Panc1 (cell line): ENCODE measurements around the gene MINAR2. TPM values are rescaled to one million over a fixed set of nuclear protein-coding genes. Genes with fewer than 3 reads are reported as not detected.

Source experiments
- ATAC-seq: fragments of 200-7000 bp; cut with Tn5 transposase; 2 replicates; pipeline ENCODE4 v1.9.1; 2020; ENCODE audit warnings: mild to moderate bottlenecking, moderate library complexity
- BruUV-seq: library from RNA; stranded (reverse); fragments of 400-500 nt; replicated peaks from 2 replicates; lab custom pipeline; 2021; lab: Mats Ljungman, UMichigan
- CTCF ChIA-PET: fragments of 300-600 bp; sonication (Branson Sonifier 250); formaldehyde crosslinking; loops from one replicate; lab custom pipeline; 2022; ENCODE audit warnings: antibody characterized with exemption; lab: Charles Lee
- POLR2A ChIA-PET: fragments of 300-600 bp; sonication (Branson Sonifier 250); formaldehyde crosslinking; loops from one replicate; lab custom pipeline; 2022; ENCODE audit warnings: antibody characterized with exemption; lab: Charles Lee
- DNase-seq: peaks from one replicate; pipeline ENCODE4 v3.0.0-alpha.2; 2010; ENCODE audit warnings: low read depth, low spot score
- H3K27ac ChIP-seq: 2 replicates; pipeline ENCODE4 v1.5.1; 2011; ENCODE audit warnings: mild to moderate bottlenecking, low read length, inconsistent platforms
- H3K27me3 ChIP-seq: fragments of 200-500 bp; sonication (Bioruptor generic); 2 replicates; pipeline ENCODE4 v1.6.0; 2014; ENCODE audit warnings: low read length, inconsistent platforms; ENCODE audit not compliant: control insufficient read depth, insufficient read depth
- H3K36me3 ChIP-seq: fragments of 200-500 bp; sonication (Bioruptor generic); 2 replicates; pipeline ENCODE4 v1.5.1; 2014; ENCODE audit warnings: inconsistent platforms, mild to moderate bottlenecking, low read length, moderate library complexity; ENCODE audit not compliant: control insufficient read depth, insufficient read depth
- H3K4me1 ChIP-seq: 2 replicates; pipeline ENCODE4 v1.5.1; 2011; ENCODE audit warnings: inconsistent platforms, mild to moderate bottlenecking, low read length, moderate library complexity; ENCODE audit not compliant: control insufficient read depth, insufficient read depth
- H3K4me3 ChIP-seq, 2 experiments: 2 replicates each; pipeline ENCODE4 v1.5.1; 2011 to 2012; ENCODE audit warnings: low read depth in 2 of 2, low read length in 2 of 2, mild to moderate bottlenecking in 2 of 2, inconsistent platforms in 1 of 2, moderate library complexity in 1 of 2
- H3K9me3 ChIP-seq: fragments of 200-500 bp; sonication (Bioruptor generic); 2 replicates; pipeline ENCODE4 v1.5.1; 2014; ENCODE audit warnings: low read depth, mild to moderate bottlenecking, inconsistent platforms, low read length, moderate library complexity; ENCODE audit not compliant: control insufficient read depth, insufficient read depth
- CTCF ChIP-seq: fragments of 450-650 bp; IDR thresholded peaks from 2 replicates; pipeline ENCODE4 v1.5.1; 2017; ENCODE audit warnings: mild to moderate bottlenecking
- POLR2AphosphoS5 ChIP-seq: IDR thresholded peaks from 2 replicates; pipeline ENCODE4 v1.6.1; 2012; ENCODE audit warnings: mild to moderate bottlenecking, low read depth, low read length, moderate library complexity
- REST ChIP-seq, 2 experiments: IDR thresholded peaks; 2 replicates each; pipeline ENCODE4 v1.6.1; 2011 to 2012; ENCODE audit warnings: low read depth in 2 of 2, control low read depth in 1 of 2, low read length in 1 of 2, mild to moderate bottlenecking in 1 of 2, moderate library complexity in 1 of 2; ENCODE audit not compliant: insufficient read depth in 1 of 2
- SIN3A ChIP-seq: IDR thresholded peaks from 2 replicates; pipeline ENCODE4 v1.6.1; 2012; ENCODE audit warnings: low read depth, mild to moderate bottlenecking, low read length, moderate library complexity, borderline replicate concordance; ENCODE audit not compliant: insufficient read depth
- TCF7L2 ChIP-seq: IDR thresholded peaks from 2 replicates; pipeline ENCODE4 v1.6.1; 2011; ENCODE audit warnings: mild to moderate bottlenecking, low read depth, low read length, inconsistent platforms
- in situ Hi-C: cut with HindIII; loops from 2 replicates; pipeline ENCODE4 v1.10.0; 2016; ENCODE audit warnings: low sequenced_read_pairs, low pct_unique_long_range_greater_than_20kb
- intact Hi-C: fragments of 100-400 bp; cut with micrococcal nuclease; formaldehyde crosslinking; loops from one replicate; pipeline ENCODE4 v1.10.0; 2022; ENCODE audit not compliant: unreplicated experiment
- total RNA-seq: library from RNA; stranded (reverse); gene quantifications from one replicate; pipeline ENCODE4 v1.2.1, GENCODE V29; 2021; ENCODE audit not compliant: unreplicated experiment

The MINAR2 gene
- total RNA-seq, 1 experiment from 2014 or later: not detected

- CTCF ChIA-PET: no interaction called here
- no TSS peak for BruUV-seq
- no peaks in the 10 kb centered on the region for H3K27me3 ChIP-seq
- DNase-seq: no peak
- POLR2A ChIA-PET: no interaction called here
- no peak for ATAC-seq
- no peaks in the 10 kb centered on the region for H3K4me1 ChIP-seq
- no peak overlapping the region for H3K27ac ChIP-seq
- no peaks in the 10 kb centered on the region for H3K9me3 ChIP-seq
- intact Hi-C loops: no loop called here
- no peaks in the 10 kb centered on the region for H3K36me3 ChIP-seq
- H3K4me3 ChIP-seq: no peak overlapping the region
- no peak for TF ChIP-seq POLR2AphosphoS5
- no peak for TF ChIP-seq CTCF
- TF ChIP-seq SIN3A: no peak
- TF ChIP-seq REST (IDR thresholded peaks at IDR 0.05; ENCODE audit: insufficient read depth in 1 of 2, low read depth in 2 of 2, low read length in 1 of 2): no peak
- no peak for TF ChIP-seq TCF7L2
- in situ Hi-C loops: no loop called here
Measured at GRCh38 chr5:129724647-129725046, 23.2 kb upstream of the MINAR2 start.

DNA sequence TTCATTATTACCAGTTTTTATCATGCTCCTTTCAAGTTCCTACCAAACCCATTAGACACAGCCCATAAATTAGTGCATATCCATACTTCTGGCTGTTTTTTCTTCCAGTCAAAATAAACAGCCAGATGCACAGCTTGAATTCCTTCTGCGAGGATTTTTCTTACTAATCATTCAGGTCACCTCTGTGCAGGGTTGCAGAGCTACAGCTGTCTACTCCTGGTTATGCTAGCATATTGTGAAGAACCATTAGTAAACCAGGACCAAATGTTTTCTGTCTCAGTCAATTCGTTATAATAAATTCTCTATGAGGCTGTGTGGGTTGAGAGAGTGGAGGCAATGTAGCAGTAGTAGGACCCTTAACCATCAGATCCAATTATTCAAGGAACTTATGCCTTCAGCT is 8.1 kb upstream of the MINAR2 start:
- Histone ChIP-seq H3K36me3 (no peaks in the 10 kb centered on the region), H3K27me3 (no peaks in the 10 kb centered on the region), H3K9me3 (no peaks in the 10 kb centered on the region), H3K4me3 (no peak overlapping the region), H3K27ac (no peak overlapping the region), H3K4me1 (no peaks in the 10 kb centered on the region)
- ChIA-PET CTCF (no interaction called here), POLR2A (no interaction called here)
- intact Hi-C loops: no loop called here
- no TSS peak for BruUV-seq
- ATAC-seq (no peak), DNase-seq (no peak)
- no peak for TF ChIP-seq SIN3A
- in situ Hi-C loops: no loop called here

DNA sequence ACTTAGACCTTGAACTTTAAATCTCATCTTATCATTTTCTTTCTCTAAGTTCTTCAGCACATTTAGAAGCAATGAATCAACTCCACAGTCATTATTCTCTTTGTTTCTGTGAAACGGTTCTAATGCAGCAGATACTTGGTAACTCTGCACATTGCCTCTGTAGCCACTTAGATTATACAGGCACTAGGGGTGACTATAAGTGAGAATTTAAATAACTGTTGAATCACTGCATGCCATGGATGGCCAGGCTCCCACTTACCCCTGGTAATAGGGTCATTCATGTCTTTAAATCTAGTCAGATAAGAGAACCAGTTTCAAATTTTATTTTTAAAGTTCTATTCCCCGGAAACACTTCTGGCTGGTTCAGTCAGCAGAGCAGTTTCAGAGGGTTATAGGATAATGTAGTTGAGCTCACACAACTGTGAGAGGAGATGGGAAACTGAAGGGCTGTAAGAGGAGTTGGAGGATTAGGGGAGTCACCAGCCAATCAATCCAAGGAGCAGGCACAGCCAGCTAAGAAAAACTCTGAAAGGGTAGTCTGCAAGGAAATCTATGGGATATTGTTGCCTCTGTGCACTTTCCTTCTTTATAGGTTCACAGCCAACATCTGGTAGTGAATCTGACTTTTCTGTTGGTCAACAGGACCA is 4.2 kb upstream of the MINAR2 start:
- no peak overlapping the region for H3K27ac ChIP-seq

More for the DNA sequence above, 4.2 kb upstream of the MINAR2 start:
- ATAC-seq (no peak), DNase-seq (no peak)
- ChIA-PET CTCF (no interaction called here), POLR2A (no interaction called here)
- Histone ChIP-seq H3K9me3 (no peaks in the 10 kb centered on the region), H3K36me3 (no peaks in the 10 kb centered on the region), H3K27me3 (no peaks in the 10 kb centered on the region), H3K4me3 (no peak overlapping the region), H3K4me1 (no peaks in the 10 kb centered on the region)
- TF ChIP-seq POLR2AphosphoS5: no peak
- no peak for TF ChIP-seq REST (IDR thresholded peaks at IDR 0.05; ENCODE audit: insufficient read depth in 1 of 2, low read depth in 2 of 2, low read length in 1 of 2)
- TF ChIP-seq TCF7L2: no peak
- TF ChIP-seq CTCF: no peak
- no peak for TF ChIP-seq SIN3A
- in situ Hi-C loops (no loop called here), intact Hi-C loops (no loop called here)
- BruUV-seq: no TSS peak
